ENCODE results near the gene IFITM1. TPM values are rescaled to one million over a fixed set of nuclear protein-coding genes. Genes with fewer than 3 reads are reported as not detected.
A peak's percentile ranks its signal among the peaks of the same experiment; 100 is the strongest.
"Not testable (repeated sequence)": the region's sequence is repeated elsewhere in the genome, so short reads cannot be mapped to it uniquely, and the experiment has no call there.

The IFITM1 gene
- total RNA-seq (10 to 100 TPM; 82.4 to 94.2 (median 92.6) TPM), polyA plus RNA-seq (100 to 1,000 TPM in 1 of 3 donors, 10 to 100 TPM in 2; 41.2 to 580 (median 58.9) TPM)

- peaks cover 0 to 47% (median 31%) of the 10 kb centered on the region in 4 donors for H3K4me1 ChIP-seq
- no peaks in the 10 kb centered on the region for H3K36me3 ChIP-seq
- peak within 1 kb of the TSS; percentile 65 to 82 (median 74) for H3K27ac ChIP-seq
- TF ChIP-seq POLR2A (IDR thresholded peaks at IDR 0.05): peak; percentile 46 to 56
- TF ChIP-seq EP300 (IDR thresholded peaks at IDR 0.05): no peak
- peak; percentile 64 to 90 (median 76) for TF ChIP-seq POLR2AphosphoS5 (IDR thresholded peaks at IDR 0.05)
- TF ChIP-seq CTCF (IDR thresholded peaks at IDR 0.05): no peak
- intact Hi-C loops (cut with DNase I): no loop called here
- DNase-seq: no peak
- H3K27me3 ChIP-seq: peaks cover 5 to 19% (median 11%) of the 10 kb centered on the region in 3 donors
- H3K9me3 ChIP-seq: no peaks in the 10 kb centered on the region
- 3 to 5% methylated on average over 18 of the region's 18 CpGs for WGBS, 2 donors
- peak within 1 kb of the TSS; percentile 19 to 52 (median 45) for H3K4me3 ChIP-seq
Measured at GRCh38 chr11:313787-314553, at the start of gene IFITM1. TSS of gene IFITM1 (plus strand) at chr11:314040. CDS start at chr11:314171, 131 bp downstream.

GRCh38 chr11:266676-267439 is 47.0 kb upstream of the IFITM1 start:
- TF ChIP-seq CTCF (IDR thresholded peaks at IDR 0.05): no peak
- TF ChIP-seq EP300 (IDR thresholded peaks at IDR 0.05): no peak
- no peak for TF ChIP-seq POLR2A (IDR thresholded peaks at IDR 0.05)
- TF ChIP-seq POLR2AphosphoS5 (IDR thresholded peaks at IDR 0.05): no peak
- no peaks in the 10 kb centered on the region for H3K36me3 ChIP-seq
- no peak overlapping the region for H3K27ac ChIP-seq
- intact Hi-C loops (cut with DNase I): no loop called here
- H3K27me3 ChIP-seq: peaks cover 3 to 27% (median 8%) of the 10 kb centered on the region in 3 donors
- H3K4me1 ChIP-seq: no peaks in the 10 kb centered on the region
- no peak for DNase-seq
- no peak overlapping the region for H3K4me3 ChIP-seq
- H3K9me3 ChIP-seq: peaks cover 0 to 3% (median 0%) of the 10 kb centered on the region in 4 donors
- WGBS, 2 donors: 74 to 88% methylated on average over 4 to 5 of the region's 13 CpGs

DNA sequence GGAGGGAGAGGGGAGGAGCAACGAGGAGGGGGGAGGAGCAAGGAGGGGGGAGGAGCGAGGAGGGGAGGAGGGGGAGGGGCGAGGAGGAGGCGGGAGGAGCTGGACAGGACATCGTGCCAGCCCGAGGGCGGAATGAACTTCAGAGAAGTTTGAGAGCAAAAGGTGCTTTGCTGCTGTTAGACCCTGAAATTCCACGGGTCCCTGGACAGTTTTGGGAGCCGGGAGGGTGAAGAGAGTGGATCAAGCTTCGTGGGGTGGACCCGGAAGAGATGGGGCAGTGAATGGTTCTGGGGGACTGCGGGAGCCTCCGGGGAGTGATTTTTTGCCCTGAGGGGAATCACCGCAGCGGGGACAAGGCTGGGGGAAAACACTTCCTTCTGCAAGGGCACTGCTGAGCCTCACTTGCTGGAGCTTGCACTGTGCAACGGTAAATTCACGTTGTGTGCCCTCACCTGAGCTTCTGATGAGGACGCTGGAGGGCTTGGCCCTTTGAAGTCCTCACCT is 46.3 kb upstream of the IFITM1 start:
- Histone ChIP-seq H3K36me3 (no peaks in the 10 kb centered on the region), H3K4me1 (no peaks in the 10 kb centered on the region), H3K4me3 (peak overlapping the region in 3 of 4 donors; percentile 6 to 38 (median 33)), H3K9me3 (peaks cover 0 to 3% (median 0%) of the 10 kb centered on the region in 4 donors), H3K27me3 (peaks cover 3 to 27% (median 8%) of the 10 kb centered on the region in 3 donors), H3K27ac (peak overlapping the region; percentile 45 to 66 (median 60))
- TF ChIP-seq CTCF (IDR thresholded peaks at IDR 0.05) (no peak), POLR2AphosphoS5 (IDR thresholded peaks at IDR 0.05) (peak in 3 of 4 donors; percentile 32 to 50 (median 41)), EP300 (IDR thresholded peaks at IDR 0.05) (no peak), POLR2A (IDR thresholded peaks at IDR 0.05) (no peak)
- DNase-seq: peak; percentile 84
- intact Hi-C loops (cut with DNase I): no loop called here
- 37 to 38% methylated on average over 18 of the region's 18 CpGs for WGBS, 2 donors

DNA sequence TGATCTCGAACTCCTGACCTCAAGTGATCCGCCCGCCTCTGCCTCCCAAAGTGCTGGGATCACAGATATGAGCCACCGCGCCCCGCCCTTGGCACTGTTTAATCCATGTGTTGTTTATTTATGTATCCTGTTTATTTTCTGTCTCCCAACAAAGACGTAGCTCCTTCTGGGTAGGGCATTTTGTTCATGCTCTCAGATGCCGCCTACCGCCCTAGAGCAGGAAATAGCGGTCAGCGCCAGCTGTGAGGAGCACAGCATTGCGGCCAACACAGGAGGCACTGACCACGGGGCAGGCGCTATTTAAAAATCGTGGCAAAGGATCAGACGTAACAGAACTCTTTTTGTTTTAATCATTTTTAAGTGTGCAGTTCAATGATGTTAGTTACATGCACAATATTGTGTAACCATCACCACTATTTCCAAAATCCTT is 45.1 kb upstream of the IFITM1 start:
- intact Hi-C loops (cut with DNase I); H3K9me3 ChIP-seq; H3K36me3 ChIP-seq; H3K4me1 ChIP-seq: not testable (repeated sequence)
- WGBS, 2 donors: 35 to 39% methylated on average over 16 of the region's 16 CpGs
- peak overlapping the region in 2 of 4 donors; percentile 33 to 38 for H3K4me3 ChIP-seq
- TF ChIP-seq EP300 (IDR thresholded peaks at IDR 0.05) (peak in 2 of 4 donors; percentile 31 to 63), POLR2AphosphoS5 (IDR thresholded peaks at IDR 0.05) (peak in 2 of 4 donors; percentile 15 to 44)
- peaks cover 3 to 27% (median 8%) of the 10 kb centered on the region in 3 donors for H3K27me3 ChIP-seq
- peak; percentile 83 for DNase-seq
- peak overlapping the region; percentile 45 to 66 (median 60) for H3K27ac ChIP-seq
